Uterus (tissue), 2 donors: ENCODE data around the gene PTPRF.

Experiments used
- POLR2A ChIP-seq, 2 donors: fragments of 450-650 bp; IDR thresholded peaks; one replicate each; pipeline ENCODE4 v1.6.1; 2016; ENCODE audit warnings: antibody characterized with exemption in 2 of 2, mild to moderate bottlenecking in 1 of 2, moderate library complexity in 1 of 2
- TF ChIP-seq, protein P1 (sequence below), 4 experiments: fragments of 200-600 bp in 2 of 4; fragments of 450-650 bp in 2 of 4; sonication (generic) in 2 of 4; IDR thresholded peaks; one replicate each; pipeline ENCODE4 v1.5.1; 2016 to 2019; ENCODE audit warnings: antibody characterized with exemption in 4 of 4, mild to moderate bottlenecking in 2 of 4, moderate library complexity in 1 of 4

DNA sequence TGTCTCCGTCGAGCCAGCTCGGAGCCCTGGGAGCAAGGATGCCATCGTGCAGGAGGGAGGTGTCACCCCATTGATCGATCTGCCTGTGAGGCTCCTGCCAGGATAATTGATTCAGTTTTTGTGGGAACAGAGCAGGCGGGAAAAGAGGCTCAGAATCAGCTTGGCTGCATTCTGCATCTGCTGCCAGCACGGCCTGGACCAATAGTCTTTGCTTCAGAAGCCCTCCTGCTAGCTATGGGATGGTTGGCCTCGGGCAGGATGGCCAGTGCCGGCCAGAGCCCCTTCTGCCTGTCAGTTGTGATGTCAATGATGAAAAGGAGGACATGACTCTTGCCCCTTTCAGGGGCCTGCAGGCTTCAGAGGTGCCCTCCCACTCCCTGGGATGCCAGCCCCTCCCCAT, 39.6 kb downstream of the PTPRF start:
- TF ChIP-seq, protein P1, sequence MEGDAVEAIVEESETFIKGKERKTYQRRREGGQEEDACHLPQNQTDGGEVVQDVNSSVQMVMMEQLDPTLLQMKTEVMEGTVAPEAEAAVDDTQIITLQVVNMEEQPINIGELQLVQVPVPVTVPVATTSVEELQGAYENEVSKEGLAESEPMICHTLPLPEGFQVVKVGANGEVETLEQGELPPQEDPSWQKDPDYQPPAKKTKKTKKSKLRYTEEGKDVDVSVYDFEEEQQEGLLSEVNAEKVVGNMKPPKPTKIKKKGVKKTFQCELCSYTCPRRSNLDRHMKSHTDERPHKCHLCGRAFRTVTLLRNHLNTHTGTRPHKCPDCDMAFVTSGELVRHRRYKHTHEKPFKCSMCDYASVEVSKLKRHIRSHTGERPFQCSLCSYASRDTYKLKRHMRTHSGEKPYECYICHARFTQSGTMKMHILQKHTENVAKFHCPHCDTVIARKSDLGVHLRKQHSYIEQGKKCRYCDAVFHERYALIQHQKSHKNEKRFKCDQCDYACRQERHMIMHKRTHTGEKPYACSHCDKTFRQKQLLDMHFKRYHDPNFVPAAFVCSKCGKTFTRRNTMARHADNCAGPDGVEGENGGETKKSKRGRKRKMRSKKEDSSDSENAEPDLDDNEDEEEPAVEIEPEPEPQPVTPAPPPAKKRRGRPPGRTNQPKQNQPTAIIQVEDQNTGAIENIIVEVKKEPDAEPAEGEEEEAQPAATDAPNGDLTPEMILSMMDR (IDR thresholded peaks at IDR 0.05): no peak
- no peak for TF ChIP-seq POLR2A (IDR thresholded peaks at IDR 0.05)
